Measurements from ENCODE around the gene MET. TPM values are rescaled to one million over a fixed set of nuclear protein-coding genes. Genes with fewer than 3 reads are reported as not detected.
"Not testable (repeated sequence)": the region's sequence is repeated elsewhere in the genome, so short reads cannot be mapped to it uniquely, and the experiment has no call there.

MET gene
- total RNA-seq, 1 donor from 2014 or later = 55.4 TPM

GRCh38 chr7:116815041-116815440, 143.0 kb downstream of the MET start:
- no peak overlapping the region for H3K4me3 Mint-ChIP-seq (ENCODE audit: unreplicated experiment)
- DNase-seq (ENCODE audit: extremely low spot score, unreplicated experiment) = no peak
- TF ChIP-seq CTCF (IDR thresholded peaks at IDR 0.05) = no peak
- H3K4me1 Mint-ChIP-seq (ENCODE audit: unreplicated experiment) = peaks cover 4% of the 10 kb centered on the region
- no peaks in the 10 kb centered on the region for H3K9me3 Mint-ChIP-seq (ENCODE audit: unreplicated experiment)
- no peaks in the 10 kb centered on the region for H3K36me3 Mint-ChIP-seq (ENCODE audit: unreplicated experiment)
- no peak overlapping the region for H3K27ac Mint-ChIP-seq (ENCODE audit: unreplicated experiment)
- no peaks in the 10 kb centered on the region for H3K27me3 Mint-ChIP-seq (ENCODE audit: unreplicated experiment)

- Mint-ChIP-seq H3K27ac (ENCODE audit: unreplicated experiment) (no peak overlapping the region), H3K4me1 (ENCODE audit: unreplicated experiment) (no peaks in the 10 kb centered on the region), H3K4me3 (ENCODE audit: unreplicated experiment) (no peak overlapping the region), H3K27me3 (ENCODE audit: unreplicated experiment) (no peaks in the 10 kb centered on the region), H3K36me3 (ENCODE audit: unreplicated experiment) (no peaks in the 10 kb centered on the region), H3K9me3 (ENCODE audit: unreplicated experiment) (peaks cover 12% of the 10 kb centered on the region)
- no peak for TF ChIP-seq CTCF (IDR thresholded peaks at IDR 0.05)
- DNase-seq (ENCODE audit: extremely low spot score, unreplicated experiment) = no peak
Measured at GRCh38 chr7:116820149-116820548, 148.2 kb downstream of the MET start.

GRCh38 chr7:116821647-116822046, 149.7 kb downstream of the MET start:
- H3K4me3 Mint-ChIP-seq (ENCODE audit: unreplicated experiment); H3K27ac Mint-ChIP-seq (ENCODE audit: unreplicated experiment): not testable (repeated sequence)

GRCh38 chr7:116824449-116824848, 152.5 kb downstream of the MET start:
- no peaks in the 10 kb centered on the region for H3K27me3 Mint-ChIP-seq (ENCODE audit: unreplicated experiment)
- H3K4me3 Mint-ChIP-seq (ENCODE audit: unreplicated experiment) = no peak overlapping the region
- peaks cover 16% of the 10 kb centered on the region for H3K9me3 Mint-ChIP-seq (ENCODE audit: unreplicated experiment)
- H3K4me1 Mint-ChIP-seq (ENCODE audit: unreplicated experiment) = no peaks in the 10 kb centered on the region
- no peaks in the 10 kb centered on the region for H3K36me3 Mint-ChIP-seq (ENCODE audit: unreplicated experiment)
- no peak overlapping the region for H3K27ac Mint-ChIP-seq (ENCODE audit: unreplicated experiment)
- no peak for DNase-seq (ENCODE audit: extremely low spot score, unreplicated experiment)
- TF ChIP-seq CTCF (IDR thresholded peaks at IDR 0.05) = no peak

More at GRCh38 chr7:116821647-116822046, 149.7 kb downstream of the MET start:
- peaks cover 16% of the 10 kb centered on the region for H3K9me3 Mint-ChIP-seq (ENCODE audit: unreplicated experiment)
- H3K4me1 Mint-ChIP-seq (ENCODE audit: unreplicated experiment); DNase-seq (ENCODE audit: extremely low spot score, unreplicated experiment); H3K27me3 Mint-ChIP-seq (ENCODE audit: unreplicated experiment); H3K36me3 Mint-ChIP-seq (ENCODE audit: unreplicated experiment): not testable (repeated sequence)

- H3K9me3 Mint-ChIP-seq (ENCODE audit: unreplicated experiment) = peaks cover 16% of the 10 kb centered on the region
- DNase-seq (ENCODE audit: extremely low spot score, unreplicated experiment) = no peak
- no peaks in the 10 kb centered on the region for H3K27me3 Mint-ChIP-seq (ENCODE audit: unreplicated experiment)
- H3K27ac Mint-ChIP-seq (ENCODE audit: unreplicated experiment) = no peak overlapping the region
- H3K36me3 Mint-ChIP-seq (ENCODE audit: unreplicated experiment) = no peaks in the 10 kb centered on the region
- TF ChIP-seq CTCF (IDR thresholded peaks at IDR 0.05) = no peak
- no peaks in the 10 kb centered on the region for H3K4me1 Mint-ChIP-seq (ENCODE audit: unreplicated experiment)
- no peak overlapping the region for H3K4me3 Mint-ChIP-seq (ENCODE audit: unreplicated experiment)
Measured at GRCh38 chr7:116828281-116828680, 156.3 kb downstream of the MET start.

DNA sequence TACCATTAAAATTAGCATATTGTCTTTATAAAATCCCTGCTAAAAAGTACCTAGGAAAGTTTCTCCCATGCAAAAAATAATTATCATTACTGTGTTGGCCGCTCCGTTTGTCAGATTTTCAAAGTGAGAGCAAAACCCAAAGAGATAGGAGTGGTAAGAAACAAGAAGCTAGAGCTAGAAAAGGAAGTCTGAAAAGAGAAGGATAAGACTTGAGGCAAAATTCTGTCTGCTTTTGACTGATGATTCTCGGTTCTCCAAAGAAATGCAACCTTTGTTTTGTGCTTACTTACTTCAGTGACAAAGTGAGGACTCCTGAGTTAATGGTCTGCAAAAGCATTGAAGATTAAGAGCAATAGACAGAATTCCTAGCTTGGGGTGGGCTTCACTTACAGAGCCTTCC, 157.0 kb downstream of the MET start:
- TF ChIP-seq CTCF (IDR thresholded peaks at IDR 0.05) = no peak
- Mint-ChIP-seq H3K27me3 (ENCODE audit: unreplicated experiment) (no peaks in the 10 kb centered on the region), H3K9me3 (ENCODE audit: unreplicated experiment) (peaks cover 15% of the 10 kb centered on the region), H3K4me1 (ENCODE audit: unreplicated experiment) (no peaks in the 10 kb centered on the region), H3K4me3 (ENCODE audit: unreplicated experiment) (no peak overlapping the region), H3K36me3 (ENCODE audit: unreplicated experiment) (no peaks in the 10 kb centered on the region), H3K27ac (ENCODE audit: unreplicated experiment) (no peak overlapping the region)
- no peak for DNase-seq (ENCODE audit: extremely low spot score, unreplicated experiment)

All from osteocyte (in vitro differentiated cells).